Stimulated activated CD4-positive, alpha-beta T cell treated with anti-CD3 and anti-CD28 coated beads, Interleukin-1b, Interleukin-23, amount 100 ng/mL, for 48 hours (primary cell): Measurements from ENCODE around the gene CCAR1.
"Not testable (repeated sequence)": the region's sequence is repeated elsewhere in the genome, so short reads cannot be mapped to it uniquely, and the experiment has no call there.

ENCODE experiments used
- DNase-seq: peaks from one replicate; pipeline ENCODE4 v3.0.0-alpha.2; 2020

The CCAR1 gene

GRCh38 chr10:68759223-68759863, 38.3 kb downstream of the CCAR1 start:
- no peak for DNase-seq

GRCh38 chr10:68759967-68760366, 38.9 kb downstream of the CCAR1 start:
- no peak for DNase-seq

GRCh38 chr10:68767407-68767806, 46.4 kb downstream of the CCAR1 start:
- not testable (repeated sequence) for DNase-seq

- no peak for DNase-seq
Measured at GRCh38 chr10:68781613-68782574, 60.9 kb downstream of the CCAR1 start.

GRCh38 chr10:68784476-68784875, 63.4 kb downstream of the CCAR1 start:
- DNase-seq, result no peak

GRCh38 chr10:68787813-68788212, 66.8 kb downstream of the CCAR1 start:
- no peak for DNase-seq

- no peak for DNase-seq
Measured at GRCh38 chr10:68790476-68790875, 69.4 kb downstream of the CCAR1 start.

- DNase-seq, result no peak
Measured at GRCh38 chr10:68792115-68792514, 71.1 kb downstream of the CCAR1 start.

GRCh38 chr10:68795886-68796532, 75.0 kb downstream of the CCAR1 start:
- no peak for DNase-seq

- no peak for DNase-seq
Measured at GRCh38 chr10:68796605-68797004, 75.6 kb downstream of the CCAR1 start.

GRCh38 chr10:68800211-68800610, 79.2 kb downstream of the CCAR1 start:
- DNase-seq, result no peak

- no peak for DNase-seq
Measured at GRCh38 chr10:68804692-68805091, 83.7 kb downstream of the CCAR1 start.

- DNase-seq, result not testable (repeated sequence)
Measured at GRCh38 chr10:68810830-68811229, 89.8 kb downstream of the CCAR1 start.

- no peak for DNase-seq
Measured at GRCh38 chr10:68811314-68812009, 90.4 kb downstream of the CCAR1 start.

GRCh38 chr10:68812420-68812819, 91.4 kb downstream of the CCAR1 start:
- DNase-seq, result no peak

- no peak for DNase-seq
Measured at GRCh38 chr10:68813559-68813958, 92.5 kb downstream of the CCAR1 start.

GRCh38 chr10:68816796-68817412, 95.9 kb downstream of the CCAR1 start:
- no peak for DNase-seq

GRCh38 chr10:68820359-68820758, 99.3 kb downstream of the CCAR1 start:
- not testable (repeated sequence) for DNase-seq

- DNase-seq, result not testable (repeated sequence)
Measured at GRCh38 chr10:68822626-68823025, 101.6 kb downstream of the CCAR1 start.

GRCh38 chr10:68826764-68827591, 105.9 kb downstream of the CCAR1 start, which contains the start of gene STOX1:
STOX1 (plus strand) TSS chr10:68827531; CDS start chr10:68827624, 93 bp downstream.
- peak; percentile 56 for DNase-seq

GRCh38 chr10:68827592-68827959, 106.5 kb downstream of the CCAR1 start:
- not testable (repeated sequence) for DNase-seq
